GM18519 (cell line): ENCODE data around the gene ZDHHC5.

ENCODE experiments used
- ATAC-seq: cut with Tn5 transposase; IDR thresholded peaks from one replicate; pipeline ENCODE4 v1.9.1; 2021; ENCODE audit warnings: mild to moderate bottlenecking, moderate library complexity; ENCODE audit not compliant: unreplicated experiment, low FRiP score

The ZDHHC5 gene, protein sequence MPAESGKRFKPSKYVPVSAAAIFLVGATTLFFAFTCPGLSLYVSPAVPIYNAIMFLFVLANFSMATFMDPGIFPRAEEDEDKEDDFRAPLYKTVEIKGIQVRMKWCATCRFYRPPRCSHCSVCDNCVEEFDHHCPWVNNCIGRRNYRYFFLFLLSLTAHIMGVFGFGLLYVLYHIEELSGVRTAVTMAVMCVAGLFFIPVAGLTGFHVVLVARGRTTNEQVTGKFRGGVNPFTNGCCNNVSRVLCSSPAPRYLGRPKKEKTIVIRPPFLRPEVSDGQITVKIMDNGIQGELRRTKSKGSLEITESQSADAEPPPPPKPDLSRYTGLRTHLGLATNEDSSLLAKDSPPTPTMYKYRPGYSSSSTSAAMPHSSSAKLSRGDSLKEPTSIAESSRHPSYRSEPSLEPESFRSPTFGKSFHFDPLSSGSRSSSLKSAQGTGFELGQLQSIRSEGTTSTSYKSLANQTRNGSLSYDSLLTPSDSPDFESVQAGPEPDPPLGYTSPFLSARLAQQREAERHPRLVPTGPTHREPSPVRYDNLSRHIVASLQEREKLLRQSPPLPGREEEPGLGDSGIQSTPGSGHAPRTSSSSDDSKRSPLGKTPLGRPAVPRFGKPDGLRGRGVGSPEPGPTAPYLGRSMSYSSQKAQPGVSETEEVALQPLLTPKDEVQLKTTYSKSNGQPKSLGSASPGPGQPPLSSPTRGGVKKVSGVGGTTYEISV

DNA sequence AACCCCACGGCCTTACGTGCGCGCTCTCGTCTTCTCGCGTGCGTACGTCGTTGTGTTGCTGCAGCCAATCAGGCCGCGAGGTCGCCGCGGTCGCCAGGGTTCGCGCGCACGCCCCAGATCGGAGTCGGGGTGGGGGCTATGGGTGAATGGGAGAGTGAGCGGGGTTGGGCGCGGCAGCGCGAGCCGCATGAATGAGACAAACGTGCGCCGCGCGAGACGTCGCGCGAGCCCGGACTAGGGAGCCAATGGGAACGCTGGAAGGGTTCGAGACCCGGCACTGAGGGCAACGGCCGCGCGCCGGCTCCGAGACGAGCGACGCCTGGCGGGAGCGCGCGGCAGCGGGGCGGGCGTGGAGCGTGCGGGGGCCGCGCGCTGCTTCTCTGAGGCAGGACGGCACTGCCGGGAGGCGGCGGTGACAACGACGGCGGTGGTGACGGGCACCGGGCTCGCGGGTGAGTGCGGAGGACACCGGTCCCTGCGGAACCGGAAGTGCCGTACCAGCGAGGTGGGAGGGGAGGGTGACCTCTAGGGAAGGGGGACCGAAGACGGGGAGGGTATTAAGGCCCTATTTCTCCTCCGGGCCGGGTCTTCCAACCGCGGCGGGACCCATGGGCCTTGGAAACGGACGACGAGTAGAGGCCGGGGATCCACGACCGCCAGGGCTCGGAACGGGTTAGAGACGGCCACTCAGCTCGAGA is at the start of gene ZDHHC5:
Gene ZDHHC5 (plus strand): TSS at position 379 of the 698 bp plus-strand sequence. CDS start 4,977 bp downstream, outside the sequence.
- peak; percentile 86 for ATAC-seq

DNA sequence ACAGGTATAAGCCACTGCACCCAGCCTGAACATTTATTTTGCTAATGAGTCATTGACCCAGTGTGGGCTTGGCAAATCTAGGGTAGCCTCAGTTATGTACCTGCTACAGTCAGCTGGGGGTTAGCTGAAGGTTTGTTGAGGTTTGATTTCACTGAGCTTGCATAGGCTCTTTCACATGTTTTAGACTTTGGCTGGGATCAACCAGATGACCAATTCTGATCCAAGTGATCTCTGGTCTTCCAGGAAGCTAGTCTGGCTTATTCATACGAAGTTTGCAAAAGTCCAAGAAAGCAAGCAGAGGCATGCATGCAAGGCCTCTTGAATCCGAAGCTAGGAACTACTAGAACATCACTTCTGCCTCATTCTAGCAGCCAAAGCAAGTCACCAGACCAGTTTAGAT is 49.5 kb upstream of the ZDHHC5 start:
- no peak for ATAC-seq

DNA sequence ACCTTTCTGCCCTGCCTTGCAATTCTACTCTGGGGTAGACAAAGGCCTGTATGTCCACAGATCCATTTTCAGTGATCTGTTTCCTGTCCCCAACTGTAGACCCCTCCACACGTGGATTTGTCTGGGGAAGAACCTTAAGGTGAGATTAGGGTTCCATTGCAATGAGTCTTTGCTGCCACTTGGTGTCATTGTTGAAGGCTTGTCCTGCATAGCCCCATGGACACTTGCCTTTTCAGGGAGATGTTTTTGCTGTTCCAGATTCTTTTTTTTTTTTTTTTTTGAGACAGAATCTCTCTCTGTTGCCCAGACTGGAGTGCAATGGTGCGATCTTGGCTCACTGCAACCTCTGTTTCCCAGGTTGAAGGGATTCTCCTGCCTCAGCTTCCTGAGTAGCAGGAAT is 48.6 kb upstream of the ZDHHC5 start:
- no peak for ATAC-seq

DNA sequence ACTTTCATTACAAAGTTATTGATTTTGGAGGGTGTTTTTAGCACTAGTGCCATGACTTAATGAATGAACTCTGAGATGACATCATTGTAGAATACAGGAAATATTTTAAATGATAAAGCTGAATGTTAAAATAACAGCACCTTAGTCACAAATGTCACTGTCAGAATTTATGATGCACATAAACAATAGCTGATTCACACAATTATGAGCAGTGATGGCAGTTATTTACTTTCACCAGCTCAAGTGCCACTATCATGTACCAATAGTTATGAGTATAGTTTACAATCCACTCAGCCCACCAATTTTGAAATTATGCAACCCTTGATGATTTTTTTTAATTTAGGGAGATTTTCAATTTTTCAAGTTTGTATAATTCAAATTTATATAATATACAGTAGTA is 47.4 kb upstream of the ZDHHC5 start:
- ATAC-seq, result no peak

DNA sequence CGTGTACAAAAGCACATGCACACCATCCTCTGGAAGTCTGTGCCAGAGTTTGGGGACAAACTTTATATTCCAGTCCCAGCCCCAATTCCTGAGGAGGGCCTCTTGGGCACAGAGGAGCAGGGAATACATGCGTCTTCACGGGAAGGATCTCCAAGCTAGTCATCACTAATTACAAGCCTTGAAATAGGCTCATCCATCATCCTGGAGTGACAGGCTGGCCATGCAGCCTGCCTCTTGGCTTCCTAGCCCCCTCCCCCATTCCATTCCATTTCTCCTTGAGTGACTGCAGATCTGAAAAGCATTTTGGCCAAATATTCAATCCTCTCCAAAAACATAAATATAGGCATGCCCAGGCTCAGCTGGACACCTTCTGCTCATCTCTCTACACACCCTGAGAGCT is 45.7 kb upstream of the ZDHHC5 start:
- ATAC-seq, result no peak

DNA sequence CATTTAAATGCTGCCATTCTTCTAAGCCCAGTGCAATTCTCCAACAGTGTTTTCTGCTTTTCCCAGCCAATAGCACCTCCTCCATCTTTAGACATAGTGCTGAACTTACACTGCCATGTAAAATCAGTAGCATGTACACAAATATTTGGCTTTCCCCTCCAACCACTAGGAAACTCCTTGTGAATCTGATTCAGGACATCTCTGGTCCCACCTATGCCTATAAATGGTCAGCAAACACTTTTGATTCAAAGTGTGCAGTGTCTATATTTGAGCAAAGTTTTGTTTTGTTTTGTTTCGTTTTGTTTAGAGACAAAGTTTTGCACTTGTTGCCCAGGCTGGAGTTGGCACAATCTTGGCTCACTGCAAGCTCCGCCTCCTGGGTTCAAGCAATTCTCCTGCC is 43.0 kb upstream of the ZDHHC5 start:
- no peak for ATAC-seq

DNA sequence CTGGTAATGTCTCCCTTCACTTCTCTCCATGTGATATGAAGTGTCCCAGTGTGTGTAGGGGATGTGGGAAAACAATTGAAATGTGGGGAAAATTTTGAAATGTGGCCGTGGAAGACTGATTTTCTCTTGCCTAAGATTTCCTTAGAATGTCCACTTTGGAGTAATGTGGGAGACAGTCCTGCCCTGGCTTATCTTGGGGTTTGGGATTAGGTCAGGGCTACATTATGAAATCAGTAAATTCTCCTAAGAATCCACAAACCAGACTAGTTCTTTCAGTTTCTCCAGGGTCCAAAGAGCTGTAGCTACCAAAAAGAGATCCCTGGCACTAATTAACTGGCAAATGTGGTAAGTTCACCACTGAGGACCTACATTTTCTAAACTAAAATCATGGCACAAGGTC is 41.0 kb upstream of the ZDHHC5 start:
- no peak for ATAC-seq

DNA sequence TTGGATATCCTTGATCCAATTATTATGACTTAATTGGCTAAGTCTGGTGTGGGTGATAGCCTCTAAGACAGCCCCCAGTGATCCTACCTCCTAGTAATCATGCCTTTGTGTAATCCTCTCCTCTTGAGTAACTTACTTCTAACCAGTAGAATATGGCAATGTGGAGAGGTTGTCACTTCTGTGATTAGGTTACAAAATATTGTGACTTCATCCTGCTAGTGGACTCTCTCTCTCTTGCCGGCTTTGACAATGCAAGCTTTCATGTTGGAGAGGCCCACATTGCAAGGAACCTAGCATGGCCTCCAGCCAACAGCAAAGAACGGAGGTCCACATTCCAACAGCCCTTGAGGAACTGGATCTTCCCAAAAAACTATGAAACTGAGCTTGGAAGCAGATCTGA is 37.7 kb upstream of the ZDHHC5 start:
- no peak for ATAC-seq

DNA sequence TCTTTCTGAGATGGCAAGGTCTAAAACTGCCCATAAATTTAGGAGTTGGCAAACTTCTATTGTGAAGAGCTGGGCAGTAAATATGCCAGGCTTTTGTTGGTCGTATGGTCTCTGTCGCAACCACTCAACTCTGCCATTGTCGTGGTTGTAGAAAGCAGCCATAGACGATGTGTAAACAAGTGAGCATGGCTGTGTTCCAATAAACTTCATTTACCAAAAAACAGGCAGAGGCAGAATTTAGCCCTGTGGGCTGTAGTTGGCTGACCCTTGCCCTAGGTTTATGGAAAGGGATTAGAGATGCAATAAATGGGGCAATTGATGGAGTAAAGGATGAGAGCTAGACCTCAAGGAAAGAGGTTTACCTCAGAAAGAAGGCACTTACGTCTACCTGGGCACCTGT is 35.8 kb upstream of the ZDHHC5 start:
- no peak for ATAC-seq

DNA sequence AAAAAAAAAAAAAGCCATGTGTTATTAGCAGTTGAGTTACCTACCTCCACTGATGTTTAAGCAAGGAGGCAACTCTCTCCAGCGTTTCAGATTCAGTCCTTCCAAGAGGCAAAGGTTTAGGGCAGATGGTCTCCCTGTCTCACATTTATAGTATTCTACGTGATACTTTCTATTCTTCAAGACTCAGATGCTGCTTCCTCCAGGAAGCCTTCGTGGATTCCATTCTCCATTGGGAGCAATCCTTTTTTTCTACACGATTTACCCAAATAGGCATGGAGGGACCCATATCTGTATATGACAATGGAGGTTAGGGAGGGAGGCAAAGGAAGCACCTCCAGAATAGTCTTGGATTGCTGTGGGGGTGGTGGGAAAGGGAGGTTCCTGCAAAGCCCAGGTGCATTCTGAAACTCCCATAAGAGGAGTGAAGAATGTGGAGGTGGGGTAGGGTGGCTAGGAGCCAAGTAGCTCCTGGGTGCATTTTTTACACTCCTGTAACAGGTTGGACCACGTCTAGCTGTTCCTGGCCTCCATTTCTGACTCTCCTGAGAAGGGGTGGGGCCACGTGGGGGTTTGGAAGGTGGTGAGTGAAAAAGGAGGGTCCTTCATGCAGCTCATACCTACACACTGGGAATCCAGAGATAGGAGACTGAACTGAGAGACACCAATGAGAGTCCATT is 34.4 kb upstream of the ZDHHC5 start:
- no peak for ATAC-seq

DNA sequence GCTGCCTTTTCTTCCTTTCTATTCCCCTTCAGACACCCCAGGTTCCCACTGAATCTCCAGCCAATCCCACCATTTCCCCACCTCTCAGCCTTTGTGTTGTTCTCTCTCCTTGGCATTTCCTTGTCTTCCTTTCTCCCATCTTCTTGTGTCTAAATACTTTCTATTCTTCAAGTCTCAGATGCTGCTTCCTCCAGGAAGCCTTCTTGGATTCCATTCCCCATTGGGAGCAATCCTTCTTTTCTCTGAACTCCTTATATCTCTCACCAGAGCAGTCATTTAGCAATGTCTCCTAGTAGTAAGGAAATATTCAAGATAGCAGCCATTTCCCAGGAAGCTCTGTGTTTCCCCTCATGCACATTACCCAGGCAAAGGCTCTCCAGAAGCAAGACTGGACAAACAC is 33.6 kb upstream of the ZDHHC5 start:
- no peak for ATAC-seq

DNA sequence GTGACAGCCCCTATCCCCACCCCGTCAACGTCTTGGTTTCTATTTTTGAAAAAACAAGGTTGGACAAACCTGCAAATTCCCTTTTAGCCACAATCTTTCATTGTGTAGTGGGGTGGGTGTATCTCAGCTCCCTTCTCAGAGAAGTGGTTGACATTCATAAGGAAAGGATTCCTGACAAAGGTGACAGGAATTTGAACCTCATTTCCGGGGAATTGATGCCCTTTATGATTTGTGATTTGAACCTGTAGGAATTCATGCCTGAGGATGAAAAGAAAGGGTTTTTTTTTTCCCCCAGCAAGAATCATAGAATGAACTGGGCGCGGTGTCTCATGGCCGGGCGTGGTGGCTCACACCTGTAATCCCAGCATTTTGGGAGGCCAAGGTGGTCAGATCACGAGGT is 32.7 kb upstream of the ZDHHC5 start:
- ATAC-seq, result no peak

DNA sequence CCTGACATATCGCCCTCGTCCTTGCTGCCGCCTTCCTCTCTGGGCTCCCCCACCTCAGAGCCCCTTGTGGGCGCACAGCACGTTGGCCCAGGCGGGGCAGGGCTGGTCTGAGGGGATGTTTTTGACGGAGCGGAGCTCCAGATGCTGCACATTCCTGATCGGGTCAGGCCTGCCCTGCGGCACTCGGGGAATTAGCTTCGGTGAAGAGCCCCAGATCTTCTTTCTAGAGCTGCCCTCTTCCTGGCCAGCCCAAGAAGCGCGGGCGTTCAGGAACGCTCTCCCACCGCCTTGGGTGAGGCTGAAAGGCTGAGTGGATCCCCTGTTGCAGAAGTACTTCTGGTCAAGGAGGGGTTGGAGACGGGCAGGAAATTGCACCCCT is 30.3 kb upstream of the ZDHHC5 start:
- no peak for ATAC-seq

DNA sequence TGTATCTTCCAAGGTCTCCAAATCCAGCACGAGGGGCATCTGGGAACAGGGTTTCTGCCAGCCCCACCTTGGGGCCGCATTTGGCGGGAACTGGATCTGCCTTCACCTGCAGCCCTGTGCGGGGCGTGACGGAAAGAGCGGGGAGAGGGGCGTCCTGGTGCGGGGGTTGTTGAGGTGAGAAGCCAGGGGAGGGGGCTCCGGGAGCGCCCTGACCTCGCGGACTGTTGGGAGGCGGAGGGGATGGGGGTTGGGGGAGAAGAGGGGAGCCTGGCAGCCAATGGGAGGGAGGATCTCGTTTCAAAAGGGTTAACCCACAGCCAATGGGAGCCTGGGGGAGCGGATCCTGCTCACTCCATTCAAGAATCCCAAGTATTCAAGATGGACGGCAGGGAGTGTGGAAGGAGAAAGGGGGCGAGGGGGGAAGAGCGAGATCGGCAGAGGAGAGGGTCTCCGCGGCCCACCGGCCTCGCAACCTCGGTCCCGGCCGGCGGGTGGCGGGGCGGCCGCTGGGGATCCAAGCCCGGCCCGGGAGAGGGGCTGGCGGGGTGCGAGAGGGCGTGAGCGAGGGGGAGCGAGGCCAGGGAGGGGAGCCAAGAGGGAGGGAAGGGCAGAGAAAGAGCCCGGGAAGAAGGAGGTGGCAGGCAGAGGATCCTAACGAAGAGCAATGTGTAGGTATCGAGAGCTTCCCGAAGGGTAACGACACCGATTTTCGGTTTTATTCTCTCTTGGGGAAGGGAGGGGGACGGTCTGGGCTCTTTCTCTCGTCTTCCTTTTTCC is 29.7 kb upstream of the ZDHHC5 start:
- no peak for ATAC-seq

DNA sequence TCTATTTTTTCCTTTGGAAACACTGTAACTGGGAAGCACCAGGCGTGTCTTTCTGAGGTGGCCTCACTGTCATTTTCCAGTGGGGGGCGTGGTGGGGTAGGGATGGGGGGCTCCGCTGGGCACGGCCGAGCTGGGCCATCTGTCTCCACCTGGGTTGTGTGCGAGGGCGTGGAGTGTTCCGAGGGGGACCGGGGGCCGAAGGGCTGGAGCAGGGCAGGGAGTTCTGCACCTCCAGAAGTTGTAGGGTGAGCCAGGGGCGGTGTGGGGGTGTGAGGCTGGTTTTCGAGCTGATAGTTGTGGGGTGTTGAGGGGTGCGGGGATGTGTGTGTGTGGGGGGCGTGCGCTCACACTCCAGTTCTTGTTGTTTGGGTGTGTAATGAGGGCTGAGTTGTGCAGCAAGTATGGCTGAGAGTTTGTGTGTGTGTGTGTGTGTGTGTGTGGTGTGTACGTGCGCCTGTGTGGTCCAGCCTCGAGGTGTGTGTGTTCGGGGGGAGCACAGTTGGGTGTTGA is 29.0 kb upstream of the ZDHHC5 start:
- no peak for ATAC-seq

DNA sequence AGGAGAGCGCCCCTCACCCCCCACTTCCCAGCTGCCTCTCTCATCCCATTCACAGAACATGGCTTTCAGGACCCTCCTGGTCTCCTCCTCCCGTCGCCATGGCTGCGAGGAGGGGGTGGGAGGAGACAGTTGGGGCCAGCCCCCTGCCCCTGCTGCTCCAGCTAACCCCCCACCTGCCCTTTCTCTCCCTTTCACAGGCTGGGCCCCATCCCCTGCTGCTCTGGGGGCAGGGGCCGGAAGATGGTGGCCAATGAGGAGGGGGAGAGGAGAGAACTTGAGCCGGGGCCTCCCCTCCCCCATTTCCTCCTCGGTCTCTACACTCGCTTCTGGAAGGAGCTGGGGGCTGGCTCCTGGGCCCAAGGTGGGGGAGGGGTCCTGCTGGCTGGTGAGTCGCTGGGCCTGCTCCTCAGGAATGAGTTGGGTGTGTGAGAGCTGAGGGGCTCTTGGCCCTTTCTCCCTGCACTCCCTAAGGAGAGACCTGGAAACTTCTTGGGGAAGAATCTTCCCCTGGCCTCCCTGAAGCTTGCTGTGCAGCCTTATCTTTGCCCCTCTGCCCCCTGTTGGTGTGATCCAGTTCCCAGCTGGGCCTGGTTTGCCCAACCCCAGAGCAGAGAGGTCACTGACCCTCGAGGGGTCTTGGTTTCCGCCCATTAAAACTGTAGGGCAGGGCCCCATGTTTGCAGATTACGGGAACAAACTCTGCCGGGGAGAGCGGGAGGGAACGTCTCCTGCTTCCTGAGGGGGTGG is 28.4 kb upstream of the ZDHHC5 start:
- no peak for ATAC-seq

DNA sequence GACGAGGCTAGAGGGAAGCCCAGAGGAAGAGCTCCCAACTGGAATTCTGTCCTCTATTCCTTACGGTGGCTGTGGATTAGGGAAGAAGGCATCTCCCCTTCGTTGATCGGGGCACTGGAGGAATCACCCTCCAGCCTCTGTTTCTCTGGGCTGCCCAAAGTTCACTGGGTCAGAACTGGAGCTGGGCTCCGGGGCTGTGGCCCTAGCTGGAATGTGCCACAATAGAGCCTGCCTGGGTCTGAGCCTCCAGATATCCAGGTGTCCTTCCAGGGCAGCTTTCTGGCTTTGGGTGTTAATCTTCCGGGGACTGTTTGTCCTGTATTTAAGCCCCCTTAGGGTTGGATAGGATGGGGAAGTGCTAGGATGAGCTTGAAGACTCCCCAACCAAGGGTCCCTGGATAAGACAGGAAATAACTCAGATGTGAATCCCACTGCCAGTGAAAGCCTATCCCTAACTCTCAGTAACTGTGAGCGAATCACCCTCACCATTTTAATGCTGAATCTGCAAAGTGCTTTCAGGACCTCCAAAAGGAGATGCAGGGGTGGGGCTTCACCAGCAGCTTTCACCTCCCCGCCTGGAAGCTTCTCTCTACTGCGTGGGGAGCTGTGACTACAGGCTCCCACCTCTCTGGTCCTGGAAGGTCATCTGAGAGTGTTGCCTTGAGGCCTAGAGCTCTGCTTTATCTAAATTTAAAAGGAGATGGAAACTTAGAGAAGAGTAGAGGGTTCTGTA is 27.7 kb upstream of the ZDHHC5 start:
- ATAC-seq, result no peak

DNA sequence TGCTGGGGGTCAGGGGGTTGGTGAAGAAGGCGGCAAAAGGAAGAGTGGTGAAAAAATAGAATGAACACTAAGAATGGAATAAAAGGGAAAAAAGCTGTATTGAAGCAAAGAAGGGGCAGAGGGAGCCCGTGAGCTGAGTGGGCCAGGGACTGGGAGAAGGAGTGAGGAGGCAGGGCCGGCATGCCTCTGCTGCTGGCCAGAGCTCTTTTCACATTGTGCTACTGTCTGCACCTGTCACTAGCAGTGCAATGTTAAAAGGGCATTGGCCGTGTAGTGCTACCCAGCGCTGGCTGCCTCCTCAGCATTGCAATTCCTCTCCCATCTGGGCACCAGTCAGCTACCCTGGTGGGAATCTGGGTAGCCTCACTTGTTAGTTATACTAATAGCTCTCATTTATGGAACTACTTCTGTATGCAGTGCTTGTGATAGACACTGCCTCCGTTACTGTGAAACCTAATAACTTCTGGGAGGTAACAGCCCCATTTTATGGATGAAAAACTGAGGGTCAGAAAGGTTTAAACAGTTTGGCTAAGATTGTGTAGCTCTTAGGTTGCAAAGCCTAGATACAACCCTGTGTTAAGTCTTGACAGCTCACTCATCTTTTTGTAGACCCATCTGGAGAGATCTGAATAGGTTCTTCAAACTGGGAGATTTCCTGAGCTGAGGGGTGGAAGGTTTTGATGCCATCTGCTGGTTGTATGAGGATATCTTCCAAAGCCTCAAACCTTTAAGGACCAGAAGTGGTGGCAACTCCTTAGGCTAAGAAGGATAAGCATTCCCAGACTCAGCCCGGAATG is 26.7 kb upstream of the ZDHHC5 start:
- no peak for ATAC-seq
